Ecto neural progenitor cell (in vitro differentiated cells): ENCODE results near the gene FBLN2.
"Not testable (repeated sequence)": the region's sequence is repeated elsewhere in the genome, so short reads cannot be mapped to it uniquely, and the experiment has no call there.

Experiments
- DNase-seq: peaks from one replicate; pipeline ENCODE4 v3.0.0-alpha.2; 2018; ENCODE audit warnings: low spot score

FBLN2 gene

DNA sequence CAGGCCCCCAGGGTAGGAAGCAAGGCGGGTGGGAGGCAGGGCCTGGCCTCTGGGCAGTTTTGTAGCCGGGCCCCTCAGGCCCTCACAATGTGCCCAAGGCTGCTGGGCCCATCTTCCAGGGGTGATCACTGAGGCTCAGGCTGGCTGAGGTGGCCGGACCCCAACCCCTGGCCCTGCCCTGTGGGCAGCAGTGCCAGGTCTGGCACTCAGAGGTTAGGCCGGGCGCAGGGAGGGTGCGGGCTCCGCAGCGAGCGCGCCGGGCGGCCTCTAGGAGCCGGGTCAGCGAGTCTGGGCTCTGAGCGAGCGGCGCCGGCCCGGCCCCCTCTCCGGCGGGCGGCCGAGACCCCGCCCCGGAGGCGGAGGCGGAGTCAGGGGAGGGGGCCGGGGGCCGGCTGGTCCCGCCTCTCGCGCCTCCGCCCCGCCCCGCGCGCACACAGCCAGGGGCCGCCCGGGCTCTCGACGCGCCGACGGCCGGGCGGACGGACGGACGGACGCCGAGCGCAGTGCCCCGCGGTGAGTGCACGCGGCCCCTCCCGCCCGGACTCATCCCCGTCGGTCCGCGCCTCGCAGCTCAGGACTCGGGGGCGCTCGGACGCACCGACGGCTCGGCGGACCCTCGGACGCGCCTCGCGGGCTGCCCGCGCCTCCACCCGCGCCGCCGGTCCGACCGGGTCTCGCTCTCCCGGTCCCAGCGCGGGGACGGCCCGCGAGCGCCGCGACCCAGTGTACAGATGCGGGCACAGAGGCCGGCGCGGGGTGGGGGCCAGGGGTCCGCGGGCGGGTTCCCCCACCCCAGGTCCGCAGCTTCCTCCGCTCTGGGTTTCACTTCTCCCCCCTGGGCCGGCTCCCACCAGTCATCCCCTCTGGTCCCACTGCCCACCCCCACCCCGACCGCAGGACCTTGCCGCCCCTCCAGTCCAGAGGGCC lies at the start of gene FBLN2:
Gene FBLN2 (plus strand): TSS at position 430 of the 927 bp plus-strand sequence. CDS start 21,231 bp downstream, outside the sequence.
- DNase-seq = peak; percentile 84

DNA sequence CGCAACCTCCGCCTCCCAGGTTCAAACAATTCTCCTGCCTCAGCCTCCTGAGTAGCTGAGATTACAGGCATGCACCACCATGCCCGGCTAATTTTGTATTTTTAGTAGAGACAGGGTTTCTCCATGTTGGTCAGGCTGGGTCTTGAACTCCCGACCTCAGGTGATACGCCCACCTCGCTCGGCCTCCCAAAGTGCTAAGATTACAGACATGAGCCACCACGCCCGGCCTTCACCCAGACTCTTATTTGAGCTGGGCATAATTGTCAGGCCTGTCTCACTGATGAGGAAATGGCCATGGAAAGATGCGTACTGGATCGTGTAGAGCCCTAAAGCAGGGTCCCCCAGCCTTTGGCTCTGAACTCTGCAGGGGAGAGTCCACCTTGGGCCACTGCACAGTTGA lies 49.7 kb upstream of the FBLN2 start:
- DNase-seq = not testable (repeated sequence)

DNA sequence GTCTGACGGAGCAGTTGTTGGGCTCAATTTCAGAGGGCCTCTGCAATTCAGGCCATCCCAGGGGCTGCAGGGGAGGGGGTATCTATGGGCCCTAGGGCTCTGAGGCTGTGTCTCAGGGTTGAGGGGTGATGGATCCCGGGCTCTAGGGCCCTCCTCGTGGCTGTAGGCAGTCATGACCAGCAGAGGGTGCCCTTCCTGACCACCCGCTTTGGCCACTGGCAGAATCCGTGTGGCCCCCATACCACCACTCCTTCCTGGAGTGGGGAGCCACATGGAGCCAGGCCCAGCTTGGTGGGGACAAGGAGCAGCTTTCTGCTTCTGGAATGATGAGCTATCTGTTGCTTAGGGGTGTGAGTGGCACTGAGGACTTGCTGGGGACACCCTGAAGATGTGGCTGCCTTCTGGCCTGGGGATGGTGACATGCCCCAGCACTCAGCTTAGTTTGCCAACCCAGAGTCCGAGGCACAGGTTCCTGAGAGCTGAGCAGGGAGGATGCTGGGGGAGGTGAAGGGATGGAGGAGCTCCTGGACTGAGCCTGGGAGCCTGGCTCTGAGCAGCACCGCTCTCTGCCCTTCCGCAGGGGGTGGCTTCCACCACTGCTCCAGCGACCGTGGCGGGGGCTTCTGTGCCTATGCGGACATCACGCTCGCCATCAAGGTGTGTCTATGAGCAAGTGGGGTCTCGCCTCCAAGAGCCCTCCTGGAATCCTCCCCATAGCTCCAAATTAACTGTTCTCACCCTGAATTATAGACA lies 48.6 kb upstream of the FBLN2 start:
- peak; percentile 78 for DNase-seq

DNA sequence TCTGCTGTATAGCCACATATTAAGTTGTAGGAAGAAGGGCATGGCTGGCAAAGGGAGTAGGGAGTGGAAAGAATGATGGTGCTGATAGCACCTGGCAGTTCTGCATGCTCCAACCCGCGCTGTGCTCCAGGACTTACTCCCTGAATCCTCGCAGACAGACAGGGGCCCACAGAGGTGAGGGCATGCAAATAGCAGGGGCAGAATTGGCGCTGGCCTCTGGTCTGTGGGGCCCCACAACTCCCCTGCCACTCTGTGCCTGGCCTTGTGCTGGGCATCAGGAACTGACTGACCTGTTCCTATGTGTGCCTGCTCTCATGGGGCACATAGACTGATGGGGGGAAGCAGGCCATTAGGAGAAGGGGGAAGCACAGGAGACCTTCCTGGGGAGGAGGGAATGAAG lies 47.9 kb upstream of the FBLN2 start:
- no peak for DNase-seq

DNA sequence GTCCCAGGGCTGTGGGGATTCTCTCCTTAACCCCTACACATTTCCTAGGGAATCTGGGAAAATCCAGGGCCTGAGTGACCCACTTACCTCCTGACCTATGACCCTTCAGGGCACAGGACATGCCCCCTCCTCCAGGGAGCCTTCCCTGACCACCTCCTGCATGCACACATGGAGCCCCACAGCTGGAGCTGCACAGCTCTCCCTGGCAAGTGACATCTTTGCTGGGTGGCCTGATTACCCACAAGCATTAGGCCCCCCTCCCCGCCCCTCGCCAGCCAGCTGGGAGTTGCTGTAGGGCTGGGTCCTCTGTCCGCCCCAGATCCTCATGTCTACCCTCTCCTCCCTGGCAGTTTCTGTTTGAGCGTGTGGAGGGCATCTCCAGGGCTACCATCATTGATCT lies 47.4 kb upstream of the FBLN2 start:
- no peak for DNase-seq

DNA sequence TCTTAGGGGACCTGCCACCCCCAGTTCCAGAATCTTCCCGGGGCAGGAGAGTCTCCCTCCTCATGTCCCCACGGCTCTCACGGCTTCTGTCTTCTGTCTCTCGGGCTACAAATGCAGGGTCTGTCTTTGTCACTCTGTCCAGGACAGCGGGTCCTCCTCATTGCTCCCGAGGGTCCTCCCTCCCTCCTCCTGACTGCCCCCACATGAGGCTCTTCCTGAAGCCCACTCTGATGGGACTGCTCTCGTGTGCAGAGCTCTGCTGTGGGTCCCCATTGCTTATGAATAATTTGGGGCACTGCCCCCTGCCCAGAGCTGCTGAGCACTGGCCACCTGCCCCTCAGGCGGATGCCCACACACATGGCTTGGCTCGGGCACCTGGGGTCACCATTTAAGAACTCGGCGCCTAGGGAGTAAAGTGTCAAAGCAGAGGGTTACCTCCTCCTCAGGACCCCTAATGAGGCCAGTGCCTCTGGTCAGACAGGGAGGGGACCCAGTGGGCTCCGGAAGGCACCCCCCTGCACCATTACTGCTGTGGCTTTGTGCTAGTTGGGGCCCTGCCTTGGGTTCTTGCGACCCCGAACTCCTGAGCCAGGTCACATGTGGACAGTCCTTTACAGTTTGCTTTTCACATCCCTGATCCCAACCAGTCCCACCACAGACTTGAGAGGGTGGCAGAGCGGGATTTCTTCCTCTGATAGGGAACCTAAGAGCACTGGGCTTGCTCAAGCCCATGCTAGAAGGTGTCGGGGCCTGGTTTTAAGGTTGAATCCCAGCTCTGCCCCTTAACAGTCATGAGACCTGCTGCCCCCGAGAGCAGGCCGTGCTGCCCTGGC lies 46.8 kb upstream of the FBLN2 start:
- no peak for DNase-seq

DNA sequence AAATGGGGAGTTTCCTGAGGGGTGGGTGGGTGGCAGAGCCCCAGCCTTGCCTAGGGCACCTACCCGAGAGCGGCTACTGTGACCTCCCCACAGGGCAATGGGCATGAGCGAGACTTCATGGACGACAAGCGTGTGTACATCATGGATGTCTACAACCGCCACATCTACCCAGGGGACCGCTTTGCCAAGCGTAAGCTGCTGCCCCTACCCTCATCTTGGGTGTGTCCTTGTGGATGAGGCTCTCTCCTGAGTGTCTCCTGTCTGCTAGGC lies 46.2 kb upstream of the FBLN2 start:
- DNase-seq = no peak

DNA sequence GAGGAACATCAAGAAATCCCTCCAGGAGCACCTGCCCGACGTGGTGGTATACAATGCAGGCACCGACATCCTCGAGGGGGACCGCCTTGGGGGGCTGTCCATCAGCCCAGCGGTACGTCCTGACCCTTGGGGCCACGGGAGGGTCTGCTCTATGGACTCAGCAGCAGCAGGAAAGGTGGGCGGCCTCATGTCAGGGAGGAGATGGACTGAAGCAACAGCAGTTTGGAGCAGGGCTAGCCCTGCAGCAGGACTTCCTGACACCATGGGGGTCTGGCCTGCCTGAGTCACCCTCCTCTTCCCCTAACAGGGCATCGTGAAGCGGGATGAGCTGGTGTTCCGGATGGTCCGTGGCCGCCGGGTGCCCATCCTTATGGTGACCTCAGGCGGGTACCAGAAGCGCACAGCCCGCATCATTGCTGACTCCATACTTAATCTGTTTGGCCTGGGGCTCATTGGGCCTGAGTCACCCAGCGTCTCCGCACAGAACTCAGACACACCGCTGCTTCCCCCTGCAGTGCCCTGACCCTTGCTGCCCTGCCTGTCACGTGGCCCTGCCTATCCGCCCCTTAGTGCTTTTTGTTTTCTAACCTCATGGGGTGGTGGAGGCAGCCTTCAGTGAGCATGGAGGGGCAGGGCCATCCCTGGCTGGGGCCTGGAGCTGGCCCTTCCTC lies 44.6 kb upstream of the FBLN2 start:
- no peak for DNase-seq

DNA sequence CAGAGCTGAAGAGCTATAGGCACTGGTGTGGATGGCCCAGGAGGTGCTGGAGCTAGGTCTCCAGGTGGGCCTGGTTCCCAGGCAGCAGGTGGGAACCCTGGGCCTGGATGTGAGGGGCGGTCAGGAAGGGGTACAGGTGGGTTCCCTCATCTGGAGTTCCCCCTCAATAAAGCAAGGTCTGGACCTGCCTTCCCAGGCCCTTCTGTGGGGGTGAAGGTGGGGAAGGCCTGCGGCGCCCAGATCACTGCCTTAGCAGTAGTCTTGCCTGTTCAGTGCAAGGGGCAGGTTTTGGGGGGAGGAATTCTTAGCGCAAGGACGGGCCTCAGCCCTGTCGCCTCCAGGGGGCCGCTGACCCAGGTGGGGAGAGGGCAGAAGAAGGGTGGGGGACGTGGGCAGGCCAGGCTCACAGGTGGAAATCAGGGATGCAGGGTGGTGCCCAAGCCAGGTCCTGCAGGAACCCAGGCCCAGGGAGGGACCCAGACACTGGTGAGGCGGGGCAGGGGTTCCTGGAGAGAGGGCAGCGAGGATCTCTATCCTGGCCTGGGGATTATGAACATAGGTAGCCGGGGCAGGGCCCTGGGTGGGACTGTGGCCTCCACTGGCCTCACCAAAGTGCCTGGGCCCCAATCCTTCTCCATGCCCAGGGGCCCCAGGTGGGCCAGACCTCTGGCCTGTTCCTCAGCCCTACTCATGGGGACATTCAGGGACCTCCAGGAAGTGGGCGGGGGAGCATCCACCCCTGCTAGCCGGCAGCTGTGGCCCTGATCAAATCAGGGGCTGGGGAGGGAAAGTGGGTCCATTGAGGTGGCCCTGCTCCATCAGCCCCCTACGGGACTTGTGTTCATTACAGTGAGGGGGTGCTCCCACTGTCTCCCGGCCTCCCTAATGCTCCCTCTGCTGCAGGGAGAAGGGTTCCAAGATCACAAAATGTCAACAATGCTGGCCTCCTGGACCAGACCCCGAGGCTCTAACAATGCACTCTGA lies 43.5 kb upstream of the FBLN2 start:
- DNase-seq = no peak

DNA sequence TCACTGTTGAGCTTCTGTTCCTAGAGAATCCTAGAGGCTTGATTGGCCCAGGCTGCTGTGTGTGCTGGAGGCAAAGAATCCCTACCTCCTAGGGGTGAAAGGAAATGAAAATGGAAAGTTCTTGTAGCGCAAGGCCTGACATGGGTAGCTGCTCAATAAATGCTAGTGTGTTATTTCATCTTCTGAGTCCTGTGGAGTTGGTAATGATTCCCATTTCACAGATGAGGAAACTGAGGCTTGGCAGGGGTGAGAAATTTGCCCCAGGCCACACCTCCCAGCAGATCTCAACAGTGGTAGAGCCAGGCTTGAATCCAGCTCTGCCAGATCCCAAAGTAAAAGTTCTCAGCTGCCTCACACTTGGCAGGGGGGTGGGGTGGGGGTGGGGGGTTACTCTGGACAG lies 42.7 kb upstream of the FBLN2 start:
- DNase-seq = no peak

DNA sequence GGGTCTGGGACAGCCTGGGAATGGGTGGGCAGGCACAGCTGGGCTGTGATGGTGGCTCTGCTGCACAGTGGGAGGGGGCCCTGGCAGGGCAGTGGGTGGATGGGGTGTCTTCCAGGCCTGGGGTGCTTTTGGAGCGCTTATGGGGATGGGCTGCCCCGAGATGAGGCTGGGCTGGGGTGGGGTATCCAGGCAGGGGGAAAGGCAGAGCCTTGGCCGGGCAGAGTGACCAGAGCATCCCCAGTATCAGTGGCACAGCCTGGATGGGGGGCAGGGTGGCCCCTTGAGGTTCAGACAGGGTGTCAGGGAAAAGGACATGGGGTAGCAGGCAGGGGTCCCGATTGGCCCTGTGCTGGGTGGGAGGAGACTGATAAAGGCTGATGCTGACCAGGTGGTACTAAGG lies 42.2 kb upstream of the FBLN2 start:
- DNase-seq = no peak

DNA sequence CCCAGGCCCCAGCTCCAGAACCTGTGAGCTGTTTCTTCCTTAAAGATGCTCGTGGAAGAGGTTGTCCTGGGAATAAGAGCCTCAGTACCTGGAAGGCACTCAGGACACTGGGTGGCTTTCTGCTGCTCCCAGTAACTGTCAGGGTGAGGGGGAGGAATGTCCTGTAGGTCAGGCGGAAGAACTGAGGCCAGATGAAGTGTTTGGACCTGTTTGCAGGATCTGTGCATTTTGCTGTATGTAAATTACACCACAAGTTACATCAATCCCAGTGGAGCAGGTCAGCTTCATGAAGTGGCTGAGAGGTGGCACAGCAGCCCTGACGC lies 41.7 kb upstream of the FBLN2 start:
- no peak for DNase-seq

DNA sequence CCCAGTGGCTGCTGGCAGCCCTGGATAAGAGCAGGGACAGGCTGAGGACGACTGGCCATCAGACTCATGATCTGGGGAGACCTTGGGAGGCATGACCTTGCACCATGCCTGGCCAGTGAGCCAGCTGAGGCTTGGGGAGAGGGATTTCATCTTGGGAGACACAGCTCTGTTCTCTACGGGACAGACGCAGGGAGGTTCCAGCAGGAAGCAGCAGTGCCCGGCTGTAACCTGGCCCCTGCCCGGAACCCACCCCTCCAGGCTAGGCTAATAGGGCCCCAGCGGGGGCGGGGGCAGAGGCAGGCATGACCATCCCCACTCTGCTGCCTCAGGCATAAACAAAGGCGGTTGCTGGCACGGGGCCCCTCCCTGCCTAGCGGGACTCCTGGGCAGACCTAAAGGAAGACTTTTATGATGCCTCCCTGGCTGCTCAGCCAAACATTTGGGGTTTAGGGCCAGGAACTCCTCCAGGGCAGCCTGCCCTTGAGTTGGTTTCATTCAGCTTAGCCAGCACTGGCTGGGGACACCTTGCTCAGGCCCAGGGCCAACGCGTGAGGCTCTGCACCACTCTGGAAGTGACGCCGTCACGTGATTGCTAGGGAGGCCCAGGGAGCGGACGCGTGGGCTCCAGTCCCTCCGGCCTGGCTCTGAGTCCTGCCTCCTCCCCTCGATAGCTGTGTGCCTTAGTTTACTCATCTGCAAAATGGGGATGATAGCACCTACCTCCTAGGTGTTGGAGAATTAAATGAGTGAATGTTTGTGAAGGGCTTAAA lies 41.2 kb upstream of the FBLN2 start:
- no peak for DNase-seq

DNA sequence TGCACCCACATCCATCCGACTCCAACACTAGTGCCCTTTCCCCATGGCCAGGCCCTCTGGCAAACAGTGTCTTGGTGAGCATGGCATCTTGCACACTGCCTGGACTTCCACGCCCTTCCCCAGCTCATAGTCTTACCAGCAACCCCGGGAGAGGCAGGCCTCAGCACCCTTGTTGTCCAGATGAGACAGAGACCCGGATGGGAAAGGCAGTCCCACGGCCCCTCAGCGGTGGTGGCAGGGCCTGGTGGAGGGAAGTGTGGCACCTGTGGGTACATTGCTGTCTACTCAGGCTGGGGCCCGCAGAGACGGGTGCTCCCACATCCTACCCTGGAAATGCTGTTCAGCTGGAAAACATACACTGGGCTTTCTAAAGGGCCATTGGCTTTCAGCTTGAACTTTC lies 40.4 kb upstream of the FBLN2 start:
- DNase-seq = peak; percentile 45

DNA sequence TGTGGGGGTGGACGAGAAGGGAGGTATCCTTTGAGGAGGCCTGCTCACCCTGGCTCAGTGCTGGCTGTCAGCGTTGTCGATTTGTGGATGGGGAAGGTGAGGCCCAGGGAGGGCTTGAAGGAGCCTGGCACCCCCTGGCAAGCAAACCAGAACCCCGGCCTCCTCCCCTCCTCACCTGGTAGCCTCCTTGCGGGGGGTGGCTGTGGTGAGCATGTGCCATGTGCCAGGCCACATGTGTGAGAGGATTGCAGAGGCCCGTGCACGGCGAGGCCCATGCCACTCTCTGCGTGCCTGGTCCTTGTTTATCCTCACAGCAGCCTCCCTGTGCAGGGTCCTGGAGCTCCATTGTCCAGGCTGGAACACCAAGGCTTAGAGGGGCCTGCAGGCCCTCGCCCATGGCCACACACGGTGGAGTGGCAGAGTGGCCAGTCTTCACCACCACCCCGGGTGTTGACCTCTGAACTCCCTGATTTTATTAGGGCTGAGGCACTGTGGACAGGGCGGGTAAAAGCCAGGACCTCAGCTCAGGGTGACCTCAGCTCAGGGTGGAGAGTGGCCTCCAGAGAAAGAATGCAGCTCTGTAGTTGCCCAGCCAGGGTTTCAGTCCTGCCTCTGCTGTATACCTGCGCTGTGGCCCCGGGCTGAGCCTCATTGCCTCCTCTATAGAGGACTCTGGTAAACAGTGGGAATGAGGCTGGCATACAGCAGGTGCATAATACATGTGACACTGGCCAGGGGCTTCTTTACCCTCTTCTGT lies 39.7 kb upstream of the FBLN2 start:
- DNase-seq = no peak

DNA sequence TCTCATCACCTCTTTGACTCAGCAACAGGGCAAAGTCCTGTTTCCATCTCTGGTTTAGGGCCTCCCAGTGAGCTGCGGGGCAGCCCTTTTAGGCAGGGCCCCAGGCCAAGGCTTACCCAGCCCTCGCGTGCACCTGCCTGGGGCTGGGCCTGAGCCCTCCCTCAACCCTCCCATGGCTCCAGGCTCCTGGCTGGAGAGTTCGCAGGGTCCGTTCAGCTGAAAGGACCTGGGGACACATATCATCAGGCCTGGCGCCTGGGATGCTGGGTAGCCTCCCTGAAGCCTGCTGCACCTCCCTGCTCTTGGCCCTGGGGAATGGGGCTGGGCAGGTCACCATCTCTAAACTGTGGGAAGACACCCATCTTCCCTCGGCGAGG lies 39.1 kb upstream of the FBLN2 start:
- DNase-seq = no peak

DNA sequence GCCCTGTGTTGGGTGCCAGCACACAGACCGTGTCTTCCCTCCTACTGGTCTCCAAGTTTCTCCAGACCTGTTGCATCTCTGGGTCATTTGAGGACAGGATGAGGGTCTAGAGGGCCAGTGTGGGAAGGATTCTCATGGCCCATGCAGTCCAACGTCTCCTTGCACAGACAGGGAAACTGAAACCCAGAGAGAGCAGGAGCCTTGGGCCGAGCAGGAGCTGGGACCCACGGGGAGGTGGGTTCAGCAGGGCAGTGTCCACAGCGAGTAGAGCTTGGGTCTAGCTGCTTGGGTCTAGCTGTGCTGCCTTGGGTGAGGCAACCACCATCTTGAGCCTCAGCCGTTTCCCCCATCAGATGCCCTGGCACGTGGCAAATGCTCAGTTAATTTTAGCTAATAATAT lies 36.5 kb upstream of the FBLN2 start:
- no peak for DNase-seq

DNA sequence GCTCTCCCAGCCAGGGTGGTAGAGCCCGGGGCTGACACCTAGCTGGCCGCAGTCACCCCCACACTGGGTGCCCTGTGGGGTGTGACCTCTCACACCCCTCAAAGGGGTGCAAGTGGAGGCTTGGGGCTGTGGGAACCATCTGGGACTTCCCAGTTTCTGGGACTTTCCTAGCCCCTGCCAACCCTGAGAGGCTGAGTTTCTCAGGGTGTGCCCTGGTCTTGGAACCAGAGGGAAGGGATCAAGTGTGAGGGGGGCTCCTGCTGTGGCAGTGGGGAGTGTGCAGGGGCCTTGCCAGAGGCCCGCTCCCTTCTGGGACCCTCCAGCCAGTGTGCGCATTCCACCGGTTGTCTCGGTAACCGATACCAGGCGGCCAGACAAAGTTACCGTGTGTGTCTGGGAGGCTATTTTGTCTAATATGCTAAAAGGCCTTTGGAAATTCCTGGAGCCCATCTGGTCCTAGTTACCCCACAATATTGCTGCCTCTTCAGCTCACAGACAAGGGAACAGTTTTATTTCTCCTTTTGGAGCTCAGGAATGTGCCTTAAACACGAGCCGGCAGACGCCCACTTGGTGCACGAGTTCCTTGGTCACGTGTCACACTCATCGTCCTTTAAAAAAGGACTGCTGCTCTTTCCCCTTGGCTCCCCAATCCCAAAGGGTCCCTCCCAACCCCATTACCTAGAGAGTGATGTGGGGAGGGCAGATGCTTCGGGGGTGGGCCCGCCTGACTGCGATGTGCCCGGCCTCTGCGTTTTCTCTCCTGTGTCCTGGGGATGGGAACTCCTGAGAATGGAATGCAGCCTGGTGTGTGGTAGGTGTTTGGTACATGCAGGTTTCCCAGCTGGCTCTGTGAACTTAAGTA lies 35.6 kb upstream of the FBLN2 start:
- DNase-seq = no peak
